Activated CD4-positive, alpha-beta T cell treated with anti-CD3 and anti-CD28 coated beads, Interleukin-10, Interleukin-2, amounts not matched to agents 100 ng/mL and 50 ng/mL, durations not matched to agents 16 hours and 8 hours (primary cell): Measurements from ENCODE around the gene DOCK10.

Experiments
- DNase-seq: peaks from one replicate; pipeline ENCODE4 v3.0.0-alpha.2; 2020

The DOCK10 gene

DNA sequence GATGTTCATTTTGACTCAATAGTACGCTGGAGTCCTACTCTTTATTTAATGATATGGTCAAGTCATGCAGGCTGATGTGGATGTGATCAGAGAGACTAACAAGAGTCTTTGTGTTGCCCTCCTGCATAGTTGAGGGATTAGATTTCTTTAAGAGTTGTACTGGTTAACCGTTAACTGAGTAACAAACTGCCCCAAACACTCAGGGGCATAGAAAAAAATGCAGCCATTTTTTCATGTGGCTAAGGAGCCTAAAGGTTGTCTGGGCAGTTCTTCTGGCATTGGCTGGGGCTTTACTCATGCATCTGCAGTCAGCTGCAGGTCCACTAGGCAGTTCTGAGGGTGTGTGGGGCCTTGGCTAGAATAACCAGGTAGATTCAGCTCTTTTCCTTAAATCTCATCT lies 32.5 kb downstream of the DOCK10 start:
- DNase-seq: no peak

DNA sequence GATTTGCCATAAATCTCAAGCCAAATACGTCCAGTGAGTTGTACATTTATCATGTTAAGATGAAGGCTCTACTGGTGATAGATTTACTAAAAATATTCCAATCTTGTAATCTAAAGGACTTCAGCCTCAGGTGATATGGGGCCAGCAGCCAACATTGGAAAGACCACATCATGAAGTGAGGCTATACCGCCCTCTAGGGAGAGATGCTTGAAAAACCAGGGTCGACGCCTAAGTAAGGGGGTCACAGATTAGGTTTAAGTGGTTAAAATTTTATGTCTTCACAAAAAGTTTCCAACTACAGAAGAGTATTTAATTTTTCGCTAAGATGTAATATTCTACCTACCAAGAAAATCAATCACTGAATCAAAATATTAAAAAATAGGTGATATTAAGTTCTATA lies 33.3 kb downstream of the DOCK10 start:
- peak; percentile 37 for DNase-seq

DNA sequence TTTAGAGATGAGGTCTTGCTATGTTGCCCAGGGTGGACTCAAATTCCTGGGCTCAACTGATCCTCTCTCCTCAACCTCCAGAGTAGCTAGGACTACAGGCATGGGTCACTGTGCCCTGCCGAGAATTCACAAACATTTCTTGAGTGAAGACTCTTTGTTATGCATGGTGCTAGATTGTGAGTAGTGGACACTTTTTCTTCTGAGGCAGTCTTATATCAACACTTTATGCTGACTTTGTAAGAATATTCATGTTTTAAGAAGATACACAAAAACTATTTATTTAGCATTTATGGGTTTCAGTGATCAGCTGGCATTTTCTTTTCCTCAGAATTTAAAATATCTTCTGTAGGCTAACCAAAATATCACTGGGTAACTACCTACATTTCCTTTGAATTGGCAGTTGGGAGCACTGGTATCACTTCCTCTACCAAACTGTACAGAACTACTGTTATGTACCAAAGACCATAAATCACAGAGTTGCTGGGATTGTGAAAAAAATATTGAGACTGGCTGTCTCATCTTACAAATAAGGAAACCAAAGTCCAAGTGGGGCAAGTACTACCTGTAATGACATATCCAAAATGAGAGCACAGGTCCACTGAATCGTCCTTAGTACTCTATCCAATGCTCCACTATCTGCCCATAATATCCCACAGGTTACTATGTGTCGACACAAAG lies 34.0 kb downstream of the DOCK10 start:
- DNase-seq: no peak

DNA sequence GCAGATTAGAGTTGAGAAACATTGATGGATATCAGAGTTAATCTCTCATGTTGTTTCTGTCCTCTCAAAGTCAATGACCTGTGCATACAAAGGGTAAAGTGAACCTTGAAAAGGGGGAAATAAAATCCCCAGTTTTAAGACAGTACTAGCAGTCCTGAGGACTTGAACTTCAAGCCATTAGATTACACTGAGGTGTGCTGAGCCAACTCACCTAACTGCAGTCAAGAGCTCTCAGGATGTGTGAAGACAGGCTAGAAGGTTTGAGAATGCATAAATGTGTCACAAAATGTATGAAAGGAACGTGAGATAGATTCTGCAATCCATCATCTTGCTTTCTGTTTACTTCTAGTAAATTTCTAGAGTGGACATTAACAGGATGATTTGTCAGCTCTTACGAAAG lies 35.5 kb downstream of the DOCK10 start:
- peak; percentile 25 for DNase-seq

DNA sequence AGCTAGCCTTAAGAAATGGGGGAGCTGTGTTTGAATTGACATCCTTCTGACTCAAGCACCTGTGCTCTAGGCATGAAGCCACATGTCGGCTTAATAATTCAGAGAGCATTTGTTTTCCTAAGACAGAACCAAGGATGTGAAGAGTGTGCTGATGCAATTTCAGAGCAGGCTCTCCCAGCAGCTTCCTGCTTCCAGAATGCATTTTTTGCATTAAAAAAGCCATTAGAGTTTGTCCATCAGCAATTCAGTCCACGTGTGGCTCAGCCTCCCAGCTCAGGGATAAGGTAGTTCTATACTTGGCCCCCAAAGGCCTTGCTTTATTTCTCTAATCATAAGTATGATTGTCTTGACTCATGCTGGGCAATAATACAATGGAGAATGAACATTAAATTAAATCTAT lies 37.7 kb downstream of the DOCK10 start:
- no peak for DNase-seq

DNA sequence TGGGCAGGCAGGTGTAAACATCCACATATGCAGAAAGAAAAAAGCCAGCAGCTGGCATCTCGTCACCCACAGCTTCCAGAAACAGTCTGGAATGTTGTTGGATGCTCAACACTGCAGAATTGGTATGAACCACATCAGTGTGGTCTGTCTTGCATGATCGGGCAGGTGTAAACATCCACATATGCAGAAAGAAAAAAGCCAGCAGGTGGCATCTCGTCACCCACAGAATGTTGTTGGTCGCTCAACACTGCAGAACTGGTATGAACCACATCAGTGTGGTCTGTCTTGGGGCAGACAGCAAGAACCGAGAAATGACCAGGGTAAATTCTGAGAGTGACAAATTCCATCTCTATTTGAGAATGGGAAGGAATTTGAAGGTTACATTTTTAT lies 39.6 kb downstream of the DOCK10 start:
- peak; percentile 42 for DNase-seq

DNA sequence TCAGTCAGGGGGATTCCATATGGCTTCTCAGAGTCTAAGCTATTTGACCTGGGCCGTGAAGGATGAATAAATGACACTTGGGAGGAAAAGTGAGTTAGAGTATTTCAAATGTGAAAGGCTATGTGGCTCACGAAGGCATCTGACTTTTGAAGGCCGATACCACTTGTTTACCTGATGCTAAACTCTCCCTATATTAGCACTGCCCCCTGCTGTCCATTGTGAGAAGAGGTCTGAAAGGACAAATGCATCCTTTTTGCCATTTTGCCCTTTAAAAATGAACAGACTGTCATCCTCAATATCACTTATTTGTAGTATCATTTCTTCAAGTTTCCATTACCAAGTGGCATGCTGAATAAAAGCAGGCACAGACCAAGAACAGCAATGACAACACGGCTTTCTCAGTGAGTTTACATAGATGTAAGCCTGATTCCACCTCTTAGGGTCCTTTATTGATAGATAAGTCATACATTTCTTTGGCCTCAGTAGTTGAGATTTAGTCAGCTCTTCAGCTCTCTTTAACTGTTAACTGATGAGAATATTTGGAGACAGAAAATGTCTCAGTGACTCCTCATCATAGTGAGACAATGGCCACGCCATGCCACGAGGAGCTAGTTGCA lies 40.1 kb downstream of the DOCK10 start:
- DNase-seq: peak; percentile 83

DNA sequence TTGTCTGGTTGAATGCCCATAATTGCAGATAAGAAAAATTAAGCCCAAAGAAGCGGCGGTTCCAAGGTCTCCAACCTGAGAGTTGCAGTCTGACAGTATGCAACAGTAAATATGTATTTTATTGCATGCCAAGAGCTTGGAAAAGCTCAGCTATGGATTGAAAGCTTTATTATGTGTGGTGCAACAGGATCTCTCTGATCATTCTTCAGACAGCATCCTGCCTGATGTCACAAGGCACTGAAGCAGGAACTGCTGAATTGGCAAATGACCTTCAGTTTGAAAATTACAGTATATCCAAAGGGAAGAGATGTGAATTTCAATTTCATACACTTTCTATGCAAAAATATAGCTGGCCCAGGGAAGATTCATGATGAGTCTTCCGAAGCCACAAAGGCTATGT lies 42.5 kb downstream of the DOCK10 start:
- no peak for DNase-seq

DNA sequence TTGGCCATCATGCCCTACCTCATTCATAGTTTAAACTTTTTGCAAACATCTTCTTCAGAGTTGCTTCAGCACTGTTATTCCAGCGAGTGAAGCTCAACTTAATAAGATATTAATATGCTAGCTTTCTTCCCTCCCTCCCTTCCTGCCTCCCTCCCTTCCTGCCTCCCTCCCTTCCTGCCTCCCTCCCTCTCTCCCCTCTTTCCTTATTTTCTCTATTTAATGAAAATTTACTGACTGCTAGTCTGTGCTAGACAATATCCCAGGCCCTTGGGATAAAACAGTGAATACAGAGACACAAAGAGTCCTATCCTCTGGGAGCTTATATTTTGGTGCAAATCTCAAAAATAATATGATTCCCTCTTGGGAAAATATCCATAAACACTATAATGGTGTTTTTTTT lies 42.9 kb downstream of the DOCK10 start:
- no peak for DNase-seq

DNA sequence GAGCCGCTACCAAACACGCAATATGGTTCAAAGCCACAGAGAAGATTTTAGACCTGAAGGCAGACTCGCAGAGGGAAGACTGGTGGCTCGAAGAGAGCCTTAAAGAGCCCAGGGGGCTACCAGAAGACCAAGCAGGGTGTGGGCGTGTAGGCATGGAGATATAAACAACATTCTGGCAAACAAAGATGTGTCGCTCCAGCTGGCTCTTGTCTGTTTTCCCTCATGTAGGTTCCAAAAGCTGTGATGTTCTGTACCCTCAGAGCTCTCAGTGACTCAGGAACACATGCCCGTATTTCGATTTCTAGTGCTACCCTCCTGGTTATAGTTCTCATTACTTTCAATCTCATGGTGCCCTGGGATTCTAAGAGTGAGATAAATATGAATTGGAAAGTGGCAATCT lies 44.5 kb downstream of the DOCK10 start:
- DNase-seq: no peak

DNA sequence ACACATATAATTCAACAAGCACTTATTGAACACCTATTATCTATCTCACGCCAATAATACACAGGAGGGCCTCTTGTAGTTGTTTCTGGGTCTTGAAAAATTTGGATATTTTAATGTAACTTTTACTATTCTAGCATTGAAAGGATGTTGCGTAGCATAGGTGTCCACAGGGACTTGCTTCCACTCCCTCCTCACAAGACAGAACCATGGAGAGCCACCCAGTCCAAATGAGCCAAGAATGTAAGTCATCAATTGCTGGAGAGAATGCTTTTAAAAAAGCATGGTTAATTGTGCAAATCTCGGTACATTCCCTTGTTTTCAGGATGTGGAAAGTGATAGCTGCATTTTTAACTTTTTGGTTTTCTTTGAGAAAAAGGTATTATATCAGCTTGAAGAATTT lies 46.8 kb downstream of the DOCK10 start:
- no peak for DNase-seq

DNA sequence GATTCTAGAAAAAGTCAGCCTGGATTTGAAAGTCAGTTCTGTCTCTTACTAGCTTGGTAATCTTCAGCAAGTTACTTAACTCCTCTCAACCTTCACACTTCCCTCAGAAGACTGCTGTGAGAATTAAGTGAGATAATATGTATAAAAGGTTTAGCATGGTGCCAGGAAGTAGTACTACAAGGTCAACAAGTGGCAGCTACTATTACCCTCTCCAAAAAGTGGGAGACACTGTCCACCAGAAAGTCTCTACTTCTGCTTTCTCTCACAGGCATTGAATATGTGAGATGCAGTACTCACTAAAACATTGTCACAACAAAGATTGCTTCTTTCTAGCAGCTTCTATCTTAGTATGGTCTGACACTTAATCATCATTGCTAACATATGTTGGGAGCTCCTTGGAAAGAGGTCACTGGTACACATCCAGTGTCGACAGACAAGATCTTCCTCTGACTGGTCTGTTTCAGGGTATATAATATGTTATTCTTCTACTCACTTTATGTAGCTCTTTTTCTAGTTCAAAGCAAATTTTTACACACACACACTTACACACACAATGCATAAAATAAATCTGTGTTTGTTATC lies 47.9 kb downstream of the DOCK10 start:
- DNase-seq: no peak

DNA sequence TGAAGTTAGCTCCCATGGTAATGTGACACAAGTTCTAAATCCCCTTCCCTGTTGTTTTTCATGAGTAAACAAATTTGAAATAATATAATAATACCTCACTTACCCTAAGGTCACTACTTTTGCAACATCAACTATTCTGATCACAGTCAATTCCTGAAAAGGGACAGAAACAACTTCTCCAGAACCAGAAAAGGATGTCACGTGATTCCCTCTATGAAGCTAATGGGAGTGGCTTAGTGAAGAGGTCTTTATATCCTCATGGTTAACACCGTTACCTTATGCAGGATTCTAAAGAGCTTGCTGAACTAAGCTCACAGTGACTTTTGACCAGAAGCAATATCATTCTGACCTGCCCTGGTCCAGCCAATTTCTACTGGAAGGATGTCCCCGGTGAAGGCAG lies 51.6 kb downstream of the DOCK10 start:
- DNase-seq: no peak

DNA sequence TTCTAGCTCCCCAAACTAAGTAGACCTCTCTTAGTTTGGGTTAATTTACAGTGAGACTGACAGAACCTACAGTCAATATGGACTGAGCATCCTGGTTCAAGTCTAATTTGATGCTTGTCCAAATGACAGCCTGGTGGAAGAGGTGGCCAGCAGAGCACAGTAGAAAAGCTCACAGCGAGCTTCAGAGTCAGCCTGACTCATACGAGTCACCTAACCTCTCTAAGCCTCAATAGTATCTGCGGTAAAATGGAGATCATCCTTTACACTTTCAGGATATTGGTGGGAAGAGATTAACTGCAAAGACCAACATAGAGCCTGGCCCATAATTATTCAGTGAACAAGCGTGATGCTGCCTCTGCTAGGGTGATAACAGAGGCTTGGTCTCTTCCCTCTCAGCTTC lies 54.5 kb downstream of the DOCK10 start:
- DNase-seq: no peak

DNA sequence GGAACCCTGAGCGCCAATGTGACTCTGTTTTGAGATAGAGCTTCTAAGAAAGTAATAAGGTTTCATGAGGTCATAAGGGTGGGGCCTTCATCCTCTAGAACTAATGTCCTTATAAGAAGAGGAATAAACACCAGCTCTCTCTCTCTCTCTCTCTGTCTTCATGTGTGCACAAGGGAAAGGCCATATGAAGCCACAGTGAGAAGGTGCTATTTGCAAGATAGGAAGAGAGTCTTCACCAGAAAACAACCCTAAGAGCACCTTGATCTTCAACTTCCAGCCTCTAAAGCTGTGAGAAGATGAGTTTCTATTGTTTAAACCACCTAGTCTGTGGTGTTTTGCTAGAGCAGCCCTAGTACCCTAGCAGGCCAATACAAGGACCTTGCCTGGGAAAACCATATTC lies 55.8 kb downstream of the DOCK10 start:
- no peak for DNase-seq

DNA sequence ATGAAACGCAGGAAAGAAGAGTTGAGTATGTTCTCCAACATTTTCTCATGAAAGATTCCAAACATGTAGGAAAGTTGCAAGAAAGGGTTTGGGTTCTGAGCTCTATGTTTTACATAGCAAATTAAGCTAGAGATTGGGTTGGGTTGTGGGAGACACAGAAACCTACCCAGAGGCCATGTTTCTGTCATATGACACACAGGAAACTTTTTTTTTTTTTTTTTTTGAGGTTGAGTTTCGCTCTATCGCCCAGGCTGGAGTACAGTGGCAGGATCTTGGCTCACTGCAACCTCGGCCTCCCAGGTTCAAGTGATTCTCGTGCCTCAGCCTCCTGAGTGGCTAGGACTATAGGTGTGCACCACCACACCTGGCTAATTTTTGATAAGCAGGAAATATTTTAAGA lies 57.6 kb downstream of the DOCK10 start:
- DNase-seq: peak; percentile 45

DNA sequence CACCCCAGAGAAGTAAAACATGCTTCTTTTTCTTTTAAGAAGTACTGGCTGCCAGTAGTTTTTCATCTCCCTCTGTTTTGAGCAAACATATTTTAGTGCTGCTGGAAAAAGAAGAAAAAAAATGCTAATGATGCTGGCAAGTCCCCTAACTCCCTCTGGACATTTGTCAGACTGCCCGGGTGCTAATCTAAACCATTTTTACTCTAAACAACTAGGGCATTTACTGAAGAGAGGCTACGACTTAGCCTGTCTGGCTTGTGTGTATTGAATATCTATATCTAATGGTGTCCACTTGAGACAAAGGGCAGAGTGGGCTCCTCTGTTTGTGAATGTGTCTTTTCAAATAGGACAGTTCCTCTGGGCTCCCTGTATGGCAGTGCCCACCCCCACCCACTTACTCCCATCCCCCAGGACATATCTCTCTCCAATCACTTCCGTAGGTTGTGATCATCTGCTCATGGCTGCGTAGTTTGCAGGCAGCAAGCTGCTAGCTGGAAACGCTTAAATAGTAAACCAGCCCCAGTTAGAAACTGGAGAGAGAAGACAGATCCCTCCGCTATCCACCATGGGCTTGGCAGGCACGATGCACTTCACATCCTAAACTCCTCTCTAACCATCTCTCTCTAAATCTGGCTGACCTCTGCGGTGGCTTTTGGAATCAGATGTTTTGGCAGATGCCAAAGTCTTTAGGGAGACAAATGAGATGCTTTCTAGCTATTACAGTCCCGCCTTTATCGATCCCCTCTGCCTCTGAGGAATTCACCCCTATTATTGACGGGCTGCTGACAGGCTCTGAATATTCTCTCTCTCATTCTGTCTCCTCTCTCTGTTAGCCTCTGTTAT lies 58.3 kb downstream of the DOCK10 start:
- no peak for DNase-seq

DNA sequence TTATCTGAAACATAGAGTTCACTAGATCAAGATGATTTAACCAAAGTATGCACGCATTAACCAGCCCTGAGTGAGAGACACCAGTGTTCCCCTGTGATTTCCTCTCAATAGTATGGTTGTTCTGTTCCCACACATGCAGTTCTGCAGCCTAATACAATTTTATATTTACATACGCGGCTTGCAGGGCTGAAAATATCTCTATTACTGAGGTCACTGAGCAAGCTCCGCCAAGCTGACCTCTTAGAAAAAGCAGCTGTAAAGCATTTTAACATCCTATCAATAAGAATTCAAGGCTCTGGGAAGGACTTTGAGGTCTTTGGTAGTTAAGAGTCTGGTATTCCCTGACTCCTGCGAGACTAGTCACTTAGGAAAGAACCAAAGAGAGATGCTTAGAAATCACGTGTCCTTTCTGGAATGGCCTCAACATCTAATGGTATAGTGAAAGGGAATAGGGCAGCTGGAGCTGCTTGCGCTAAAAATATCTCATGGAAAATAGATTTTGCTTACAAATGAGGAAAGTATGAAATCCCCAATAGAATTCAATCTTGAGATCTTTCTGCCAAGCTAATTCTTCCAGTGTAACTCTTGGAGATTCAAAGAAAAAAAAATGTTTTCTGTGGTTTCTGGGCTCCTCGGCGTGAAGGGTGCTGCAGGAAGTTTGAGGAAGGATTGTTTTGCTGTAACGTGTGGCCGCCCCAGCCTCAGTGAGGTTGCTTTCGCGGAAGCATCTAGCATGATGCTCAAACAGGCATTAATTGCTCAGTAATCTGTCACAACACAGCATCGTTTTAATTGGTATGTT lies 59.2 kb downstream of the DOCK10 start:
- peak; percentile 57 for DNase-seq

DNA sequence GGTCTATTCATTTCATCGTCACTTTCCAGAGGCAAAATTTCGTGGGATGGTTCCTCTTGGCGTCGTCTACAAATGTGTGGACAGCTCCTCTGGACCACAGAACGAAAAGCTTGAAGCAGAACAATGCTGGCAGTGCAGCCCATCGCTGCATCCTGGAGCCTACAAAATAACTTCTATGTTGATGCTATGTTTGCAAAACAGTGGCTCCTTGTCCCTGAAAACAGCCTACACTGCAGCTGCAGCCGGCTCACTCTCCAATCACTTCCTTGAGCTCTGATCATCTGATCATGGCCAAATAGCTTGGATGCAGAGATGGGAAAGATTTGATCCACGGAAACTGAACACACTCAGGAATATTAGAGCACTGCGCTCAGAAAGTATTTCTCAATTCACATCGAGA lies 60.0 kb downstream of the DOCK10 start:
- DNase-seq: no peak

DNA sequence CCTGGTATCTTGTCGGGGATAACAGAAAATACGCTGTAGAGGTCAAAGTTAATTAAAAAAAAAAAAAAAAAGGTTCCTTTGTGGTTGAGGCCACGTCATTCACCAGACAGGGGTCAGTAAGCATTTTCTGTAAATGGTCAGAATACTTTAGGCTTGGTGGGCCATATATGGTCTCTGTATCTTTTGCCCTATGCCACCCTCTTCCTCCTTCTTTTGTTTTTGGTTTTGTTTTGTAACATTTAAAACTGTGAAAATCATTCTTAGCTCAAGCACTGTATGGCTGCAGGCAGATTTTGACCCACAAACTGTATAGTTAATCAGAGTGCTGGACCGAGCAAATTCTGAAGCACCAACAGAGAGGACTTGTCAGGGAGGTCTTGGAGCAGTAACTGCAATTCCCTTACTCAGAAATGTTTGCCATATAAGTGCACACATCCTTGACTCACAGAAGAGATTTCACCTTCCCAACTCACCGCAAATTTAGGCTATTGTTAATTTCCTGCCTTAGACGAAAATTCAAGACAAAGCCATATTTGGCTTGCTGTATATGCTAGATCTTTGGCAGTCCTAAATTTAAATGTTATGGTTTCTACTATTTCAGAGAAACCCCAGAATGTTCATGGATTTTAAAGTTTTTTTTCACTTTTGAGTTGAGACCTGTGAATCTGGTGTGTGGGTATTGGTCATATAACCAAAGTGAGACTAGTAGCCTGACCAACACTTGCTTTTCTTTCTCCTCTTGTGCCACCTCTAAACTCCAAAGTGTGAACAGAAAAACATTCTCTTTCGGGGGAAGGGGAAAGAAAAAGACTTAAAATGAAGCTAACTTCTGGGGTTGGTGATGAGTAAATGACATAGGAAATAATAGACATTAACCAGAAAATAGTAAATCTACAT lies 65.4 kb downstream of the DOCK10 start:
- DNase-seq: peak; percentile 49

DNA sequence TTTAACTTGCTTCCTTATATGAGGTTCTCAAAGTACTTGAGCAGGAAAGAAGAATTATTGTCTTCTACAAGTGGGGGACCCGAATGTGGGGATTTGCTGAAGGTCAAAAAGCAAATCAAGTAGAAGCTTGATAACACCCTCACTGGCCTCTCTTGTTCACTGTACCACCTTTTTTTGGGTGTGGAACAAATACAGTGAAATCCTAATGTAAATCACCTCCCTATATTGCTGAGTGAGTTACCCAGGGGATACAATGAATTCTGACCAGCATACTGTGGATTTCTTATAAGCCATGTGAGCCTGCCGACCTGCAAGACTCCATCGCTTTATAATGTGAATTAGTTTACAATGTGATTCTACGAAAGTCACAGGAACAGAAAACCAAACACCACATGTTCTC lies 66.5 kb downstream of the DOCK10 start:
- no peak for DNase-seq
